GM06990 (cell line): ENCODE results near the gene ADAMTSL2.

ENCODE experiments used
- DNase-seq: peaks from one replicate; pipeline ENCODE4 v3.0.0-alpha.2; 2011; ENCODE audit not compliant: insufficient read length; ENCODE audit errors: extremely low read depth
- H3K27me3 ChIP-seq: replicated peaks from 2 replicates; pipeline ENCODE4 v1.6.0; 2011; ENCODE audit warnings: low read length; ENCODE audit not compliant: control insufficient read depth, insufficient read depth
- H3K36me3 ChIP-seq: 2 replicates; pipeline ENCODE4 v1.5.1; 2011; ENCODE audit warnings: low read length; ENCODE audit not compliant: control insufficient read depth, insufficient read depth
- H3K4me3 ChIP-seq: replicated peaks from 2 replicates; pipeline ENCODE4 v1.5.1; 2011; ENCODE audit warnings: low read depth, mild to moderate bottlenecking, control low read depth, low read length
- TF ChIP-seq, protein P1 (sequence below): IDR thresholded peaks from 2 replicates; pipeline ENCODE4 v1.5.1; 2011; ENCODE audit warnings: low read length, control low read depth, mild to moderate bottlenecking, inconsistent platforms; ENCODE audit not compliant: insufficient read depth, poor library complexity, severe bottlenecking

The ADAMTSL2 gene

GRCh38 chr9:133506653-133507038 lies 27.9 kb upstream of the ADAMTSL2 start:
- DNase-seq = no peak
- TF ChIP-seq, protein P1, sequence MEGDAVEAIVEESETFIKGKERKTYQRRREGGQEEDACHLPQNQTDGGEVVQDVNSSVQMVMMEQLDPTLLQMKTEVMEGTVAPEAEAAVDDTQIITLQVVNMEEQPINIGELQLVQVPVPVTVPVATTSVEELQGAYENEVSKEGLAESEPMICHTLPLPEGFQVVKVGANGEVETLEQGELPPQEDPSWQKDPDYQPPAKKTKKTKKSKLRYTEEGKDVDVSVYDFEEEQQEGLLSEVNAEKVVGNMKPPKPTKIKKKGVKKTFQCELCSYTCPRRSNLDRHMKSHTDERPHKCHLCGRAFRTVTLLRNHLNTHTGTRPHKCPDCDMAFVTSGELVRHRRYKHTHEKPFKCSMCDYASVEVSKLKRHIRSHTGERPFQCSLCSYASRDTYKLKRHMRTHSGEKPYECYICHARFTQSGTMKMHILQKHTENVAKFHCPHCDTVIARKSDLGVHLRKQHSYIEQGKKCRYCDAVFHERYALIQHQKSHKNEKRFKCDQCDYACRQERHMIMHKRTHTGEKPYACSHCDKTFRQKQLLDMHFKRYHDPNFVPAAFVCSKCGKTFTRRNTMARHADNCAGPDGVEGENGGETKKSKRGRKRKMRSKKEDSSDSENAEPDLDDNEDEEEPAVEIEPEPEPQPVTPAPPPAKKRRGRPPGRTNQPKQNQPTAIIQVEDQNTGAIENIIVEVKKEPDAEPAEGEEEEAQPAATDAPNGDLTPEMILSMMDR = no peak
- Histone ChIP-seq H3K27me3 (peaks cover 4% of the 10 kb centered on the region; the same call in 1 of the 2 replicates), H3K36me3 (no peaks in the 10 kb centered on the region), H3K4me3 (no peak overlapping the region)

- TF ChIP-seq, protein P1 = no peak
- no peak overlapping the region for H3K4me3 ChIP-seq
- no peaks in the 10 kb centered on the region for H3K36me3 ChIP-seq
- peaks cover 4% of the 10 kb centered on the region; the same call in 1 of the 2 replicates for H3K27me3 ChIP-seq
- no peak for DNase-seq
Measured at GRCh38 chr9:133507246-133507965, 27.1 kb upstream of the ADAMTSL2 start.

DNA sequence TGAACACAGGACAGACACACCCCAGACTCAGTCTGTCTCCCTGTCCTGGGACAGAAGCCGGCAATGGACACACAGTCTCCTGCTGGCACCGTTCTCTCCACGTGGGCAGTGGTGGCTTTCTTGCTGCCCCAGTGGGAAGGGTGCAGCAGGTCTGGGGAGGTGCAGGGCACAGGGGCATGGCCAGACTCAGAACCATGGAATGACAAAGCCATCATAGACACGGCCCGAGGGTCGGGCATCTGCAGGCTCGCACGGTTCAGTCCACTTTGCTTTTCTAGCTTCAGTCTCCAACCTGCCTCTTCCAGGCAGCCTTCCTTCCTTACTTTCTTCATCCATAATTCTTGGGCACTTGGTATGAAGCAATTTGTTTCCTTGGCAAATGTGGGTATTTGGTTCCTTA lies 26.5 kb upstream of the ADAMTSL2 start:
- TF ChIP-seq, protein P1 = no peak
- DNase-seq = no peak
- Histone ChIP-seq H3K4me3 (no peak overlapping the region), H3K36me3 (no peaks in the 10 kb centered on the region), H3K27me3 (peaks cover 4% of the 10 kb centered on the region; the same call in 1 of the 2 replicates)

GRCh38 chr9:133509179-133510083 lies 25.1 kb upstream of the ADAMTSL2 start:
- Histone ChIP-seq H3K36me3 (no peaks in the 10 kb centered on the region), H3K27me3 (peaks cover 4% of the 10 kb centered on the region; the same call in 1 of the 2 replicates), H3K4me3 (no peak overlapping the region)
- TF ChIP-seq, protein P1 = no peak
- no peak for DNase-seq

- H3K4me3 ChIP-seq = no peak overlapping the region
- no peak for DNase-seq
- H3K27me3 ChIP-seq = peaks cover 3% of the 10 kb centered on the region; the same call in 1 of the 2 replicates
- no peaks in the 10 kb centered on the region for H3K36me3 ChIP-seq
- TF ChIP-seq, protein P1 = no peak
Measured at GRCh38 chr9:133510926-133511505, 23.5 kb upstream of the ADAMTSL2 start.
